ENCODE data around the gene RIMOC1.

Gene RIMOC1

GRCh38 chr5:41903892-41904799 is at the start of gene RIMOC1:
Gene RIMOC1 (plus strand): TSS chr5:41904344. CDS start chr5:41904368, 24 bp downstream.
- peak; percentile 97 for DNase-seq (ENCODE audit: low spot score)

GRCh38 chr5:41856644-41857491 is 47.3 kb upstream of the RIMOC1 start:
- DNase-seq (ENCODE audit: low spot score): peak; percentile 82

- DNase-seq (ENCODE audit: low spot score): no peak
Observed at GRCh38 chr5:41857989-41858388, 46.2 kb upstream of the RIMOC1 start.

- no peak for DNase-seq (ENCODE audit: low spot score)
Observed at GRCh38 chr5:41858890-41859289, 45.3 kb upstream of the RIMOC1 start.

- no peak for DNase-seq (ENCODE audit: low spot score)
Observed at GRCh38 chr5:41863871-41864486, 40.2 kb upstream of the RIMOC1 start.

GRCh38 chr5:41869151-41869723 is 34.9 kb upstream of the RIMOC1 start:
- no peak for DNase-seq (ENCODE audit: low spot score)

- peak; percentile 82 for DNase-seq (ENCODE audit: low spot score)
Observed at GRCh38 chr5:41869724-41870626, 34.2 kb upstream of the RIMOC1 start, which contains the start of gene OXCT1. Gene OXCT1 (minus strand): TSS chr5:41870425. CDS start chr5:41870358, 67 bp downstream.

GRCh38 chr5:41870627-41871048 is 33.5 kb upstream of the RIMOC1 start:
- DNase-seq (ENCODE audit: low spot score): no peak

- no peak for DNase-seq (ENCODE audit: low spot score)
Observed at GRCh38 chr5:41871852-41872251, 32.3 kb upstream of the RIMOC1 start.

GRCh38 chr5:41874512-41875060 is 29.6 kb upstream of the RIMOC1 start:
- DNase-seq (ENCODE audit: low spot score): no peak

GRCh38 chr5:41875121-41875520 is 29.0 kb upstream of the RIMOC1 start:
- no peak for DNase-seq (ENCODE audit: low spot score)

- DNase-seq (ENCODE audit: low spot score): no peak
Observed at GRCh38 chr5:41876678-41877077, 27.5 kb upstream of the RIMOC1 start.

- DNase-seq (ENCODE audit: low spot score): no peak
Observed at GRCh38 chr5:41877408-41877807, 26.7 kb upstream of the RIMOC1 start.

- DNase-seq (ENCODE audit: low spot score): no peak
Observed at GRCh38 chr5:41878173-41878572, 26.0 kb upstream of the RIMOC1 start.

GRCh38 chr5:41878643-41879478 is 25.3 kb upstream of the RIMOC1 start:
- no peak for DNase-seq (ENCODE audit: low spot score)

- DNase-seq (ENCODE audit: low spot score): no peak
Observed at GRCh38 chr5:41882765-41883164, 21.4 kb upstream of the RIMOC1 start.

- no peak for DNase-seq (ENCODE audit: low spot score)
Observed at GRCh38 chr5:41883243-41883642, 20.9 kb upstream of the RIMOC1 start.

- no peak for DNase-seq (ENCODE audit: low spot score)
Observed at GRCh38 chr5:41883936-41884335, 20.2 kb upstream of the RIMOC1 start.

- DNase-seq (ENCODE audit: low spot score): no peak
Observed at GRCh38 chr5:41885286-41885685, 18.9 kb upstream of the RIMOC1 start.

All from hematopoietic multipotent progenitor cell treated with erythropoietin and hydrocortisone succinate and interleukin-3 and kit ligand, for 15 days (in vitro differentiated cells).